Endothelial cell of umbilical vein (primary cell): Measurements from ENCODE around the gene SULT4A1. TPM values are rescaled to one million over a fixed set of nuclear protein-coding genes. Genes with fewer than 3 reads are reported as not detected.

ENCODE experiments used
- BruUV-seq: library from RNA; stranded (reverse); fragments of 400-500 nt; replicated peaks from 2 replicates; lab custom pipeline; 2021; lab: Mats Ljungman, UMichigan
- CTCF ChIA-PET: fragments of 300-600, 350-600 bp; sonication (Branson Sonifier 250); formaldehyde crosslinking; loops from one replicate; lab custom pipeline; 2021; ENCODE audit warnings: antibody characterized with exemption, inconsistent platforms; lab: Charles Lee
- POLR2A ChIA-PET: fragments of 300-600, 350-600 bp; sonication (Branson Sonifier 250); formaldehyde crosslinking; loops from one replicate; lab custom pipeline; 2021; ENCODE audit warnings: antibody characterized with exemption, inconsistent platforms; lab: Charles Lee
- DNase-seq: peaks from one replicate; pipeline ENCODE4 v3.0.0-alpha.2; 2011; ENCODE audit warnings: low read depth, low spot score
- FAIRE-seq: peaks from 2 replicates; lab custom pipeline; 2011; peaks lifted over from hg19 to GRCh38; lab: Jason Lieb, UNC
- H2AFZ ChIP-seq: 2 replicates; pipeline ENCODE4 v1.6.0; 2012; ENCODE audit warnings: low read depth, low read length, control low read depth, inconsistent platforms
- H3K27ac ChIP-seq: 2 replicates; pipeline ENCODE4 v1.5.1; 2011; ENCODE audit warnings: low read depth, mild to moderate bottlenecking, control low read depth, low read length, moderate library complexity; ENCODE audit not compliant: insufficient read depth
- H3K27me3 ChIP-seq, 2 experiments: 2 replicates each; pipeline versions ENCODE4 v1.6.0 to v1.6.1; 2011; ENCODE audit warnings: low read length in 2 of 2, mixed read lengths in 1 of 2; ENCODE audit not compliant: control insufficient read depth in 2 of 2, insufficient read depth in 2 of 2
- H3K36me3 ChIP-seq, 2 experiments: 2 replicates in 1 of 2; 3 replicates in 1 of 2; pipeline ENCODE4 v1.5.1; 2011; ENCODE audit warnings: low read length in 2 of 2, mild to moderate bottlenecking in 1 of 2, moderate library complexity in 1 of 2; ENCODE audit not compliant: control insufficient read depth in 2 of 2, insufficient read depth in 2 of 2; ENCODE audit errors: extremely low read depth in 1 of 2
- H3K4me1 ChIP-seq: 3 replicates; pipeline ENCODE4 v1.5.1; 2011; ENCODE audit warnings: mild to moderate bottlenecking, low read length; ENCODE audit not compliant: control insufficient read depth, insufficient read depth; ENCODE audit errors: extremely low read depth
- H3K4me2 ChIP-seq: 2 replicates; pipeline ENCODE4 v1.6.1; 2011; ENCODE audit warnings: low read length, control low read depth, mixed read lengths; ENCODE audit not compliant: insufficient read depth
- H3K4me3 ChIP-seq, 3 experiments: fragments of 200-600 bp in 1 of 3; sonication (generic), shearing (Covaris generic) in 1 of 3; replicated peaks in 1 of 3; 2 replicates each; pipeline ENCODE4 v1.5.1; 2011 to 2016; ENCODE audit warnings: control low read depth in 3 of 3, low read length in 3 of 3, mild to moderate bottlenecking in 2 of 3, inconsistent platforms in 1 of 3, low read depth in 1 of 3, moderate library complexity in 1 of 3; ENCODE audit not compliant: insufficient read depth in 1 of 3
- H3K79me2 ChIP-seq: 2 replicates; pipeline ENCODE4 v1.6.0; 2012; ENCODE audit warnings: low read length, inconsistent platforms; ENCODE audit not compliant: control insufficient read depth, insufficient read depth
- H3K9ac ChIP-seq: replicated peaks from 2 replicates; pipeline ENCODE3; 2011; ENCODE audit warnings: low read length, control low read depth; ENCODE audit not compliant: insufficient read depth; ENCODE audit errors: extremely low read depth
- H3K9me1 ChIP-seq: replicated peaks from 3 replicates; pipeline ENCODE4 v1.6.0; 2011; ENCODE audit warnings: mild to moderate bottlenecking, low read length; ENCODE audit not compliant: control insufficient read depth, insufficient read depth; ENCODE audit errors: extremely low read depth
- H3K9me3 ChIP-seq: replicated peaks from 2 replicates; pipeline ENCODE4 v1.5.1; 2012; ENCODE audit warnings: low read length, inconsistent platforms; ENCODE audit not compliant: control insufficient read depth, insufficient read depth
- H4K20me1 ChIP-seq: replicated peaks from 2 replicates; pipeline ENCODE3; 2011; ENCODE audit warnings: mild to moderate bottlenecking, low read length; ENCODE audit not compliant: control insufficient read depth, insufficient read depth; ENCODE audit errors: extremely low read depth
- CTCF ChIP-seq, 2 donors: IDR thresholded peaks; 1 replicate in 1 of 2; 2 replicates in 1 of 2; pipeline ENCODE4 v1.5.1; 2011; ENCODE audit warnings: low read length in 2 of 2, mild to moderate bottlenecking in 2 of 2, moderate library complexity in 2 of 2, control low read depth in 1 of 2, inconsistent platforms in 1 of 2, low read depth in 1 of 2; ENCODE audit not compliant: insufficient read depth in 1 of 2; ENCODE audit errors: extremely low read depth in 1 of 2
- EZH2 ChIP-seq: IDR thresholded peaks from 2 replicates; pipeline ENCODE4 v1.6.1; 2012; ENCODE audit warnings: borderline replicate concordance, low read depth, mild to moderate bottlenecking, moderate library complexity, low read length, inconsistent platforms; ENCODE audit not compliant: severe bottlenecking
- FOS ChIP-seq: IDR thresholded peaks from 2 replicates; pipeline ENCODE4 v1.6.1; 2011; ENCODE audit warnings: mild to moderate bottlenecking, low read length, moderate library complexity, borderline replicate concordance; ENCODE audit not compliant: insufficient read depth
- GATA2 ChIP-seq: IDR thresholded peaks from 2 replicates; pipeline ENCODE4 v1.7.0; 2011; ENCODE audit warnings: low read depth, mild to moderate bottlenecking, moderate library complexity, mixed read lengths, low read length; ENCODE audit not compliant: insufficient read length, insufficient read depth
- JUN ChIP-seq: IDR thresholded peaks from 2 replicates; pipeline ENCODE4 v1.6.1; 2011; ENCODE audit warnings: borderline replicate concordance, low read depth; ENCODE audit not compliant: insufficient read length, insufficient read depth
- MAX ChIP-seq: IDR thresholded peaks from 2 replicates; pipeline ENCODE4 v1.6.1; 2011; ENCODE audit not compliant: insufficient read depth, insufficient read length
- MYC ChIP-seq: IDR thresholded peaks from one replicate; pipeline ENCODE4 v1.6.1; 2011; ENCODE audit warnings: mild to moderate bottlenecking, low read depth, low read length
- POLR2A ChIP-seq: IDR thresholded peaks from 2 replicates; pipeline ENCODE4 v1.6.1; 2012; ENCODE audit warnings: low read depth, mild to moderate bottlenecking, control low read depth, low read length
- POLR2AphosphoS5 ChIP-seq: IDR thresholded peaks from 2 replicates; pipeline ENCODE4 v1.6.1; 2012; ENCODE audit warnings: low read depth, mild to moderate bottlenecking, control low read depth, low read length, moderate library complexity; ENCODE audit not compliant: insufficient read depth
- dilution Hi-C: fragments of 300-500 bp; cut with MboI; formaldehyde crosslinking; loops from one replicate; pipeline ENCODE4 v1.15.0; 2019; ENCODE audit warnings: low sequenced_read_pairs; ENCODE audit not compliant: extremely low pct_ligation_motif_present
- intact Hi-C: fragments of 100-400 bp; cut with micrococcal nuclease; formaldehyde crosslinking; loops from one replicate; pipeline ENCODE4 v1.10.0; 2022
- polyA plus RNA-seq, 4 experiments: library from polyadenylated mRNA; depleted of rRNA in 3 of 4; stranded (reverse) in 3 of 4; unstranded in 1 of 4; fragments of >200 nt; gene quantifications; 2 replicates each; pipeline versions ENCODE4 v1.2.1 to v1.2.3, GENCODE V29; 2011 to 2012; ENCODE audit warnings: missing spikeins in 1 of 4
- total RNA-seq: library from RNA; stranded (reverse); gene quantifications from 2 replicates; pipeline ENCODE4 v1.2.3, GENCODE V29; 2021

SULT4A1 gene
- total and polyA plus RNA-seq, 2 donors (not counting 3 experiments of a cell fraction or from before 2014, with no cell fraction given): 0.48 TPM; not detected in 1

GRCh38 chr22:43796567-43796966, 65.7 kb downstream of the SULT4A1 start:
- no peak overlapping the region for H3K4me3 ChIP-seq
- H3K27ac ChIP-seq: no peak overlapping the region
- FAIRE-seq (no peak), DNase-seq (no peak)
- intact Hi-C loops: no loop called here
- TF ChIP-seq CTCF (IDR thresholded peaks at IDR 0.05; ENCODE audit: extremely low read depth in 1 of 2, insufficient read depth in 1 of 2, low read depth in 1 of 2, low read length in 2 of 2): peak in 1 of 2 donors; percentile 8
- TF ChIP-seq POLR2A: no peak
- H3K36me3 ChIP-seq: no peaks in the 10 kb centered on the region
- H3K4me2 ChIP-seq: no peak overlapping the region
- peaks cover 0 to 6% of the 10 kb centered on the region in 2 experiments for H3K27me3 ChIP-seq
- H3K9me3 ChIP-seq: no peaks in the 10 kb centered on the region
- H2AFZ ChIP-seq: no peak overlapping the region
- dilution Hi-C loops: no loop called here
- CTCF ChIA-PET: interaction anchor here (0.7 to 1.0 kb wide), 2 partner anchors 11 to 86 kb away, joined by 3 read pairs; no protein-coding TSS in a partner anchor
- BruUV-seq: no TSS peak
- no peaks in the 10 kb centered on the region for H3K9me1 ChIP-seq
- no peaks in the 10 kb centered on the region for H4K20me1 ChIP-seq
- H3K79me2 ChIP-seq: no peaks in the 10 kb centered on the region
- no peaks in the 10 kb centered on the region for H3K4me1 ChIP-seq
- POLR2A ChIA-PET: no interaction called here
- H3K9ac ChIP-seq: no peak overlapping the region

GRCh38 chr22:43795320-43795719, 67.0 kb downstream of the SULT4A1 start:
- no peak for TF ChIP-seq MAX
- no peak for TF ChIP-seq POLR2AphosphoS5
- TF ChIP-seq FOS: no peak
- no peak for TF ChIP-seq MYC
- no peak for TF ChIP-seq CTCF (IDR thresholded peaks at IDR 0.05; ENCODE audit: extremely low read depth in 1 of 2, insufficient read depth in 1 of 2, low read depth in 1 of 2, low read length in 2 of 2)
- no peak for TF ChIP-seq EZH2
- no peak for TF ChIP-seq POLR2A
- no peak for TF ChIP-seq GATA2
- TF ChIP-seq JUN: no peak
- POLR2A ChIA-PET: no interaction called here
- dilution Hi-C loops (no loop called here), intact Hi-C loops (no loop called here)
- peaks cover 0 to 3% of the 10 kb centered on the region in 2 experiments for H3K27me3 ChIP-seq
- no peaks in the 10 kb centered on the region for H3K79me2 ChIP-seq
- no peaks in the 10 kb centered on the region for H3K36me3 ChIP-seq
- H3K4me1 ChIP-seq: no peaks in the 10 kb centered on the region
- CTCF ChIA-PET: no interaction called here
- no peak for DNase-seq
- H3K9me3 ChIP-seq: no peaks in the 10 kb centered on the region
- H3K4me2 ChIP-seq: no peak overlapping the region
- H3K9ac ChIP-seq: no peak overlapping the region
- no peaks in the 10 kb centered on the region for H4K20me1 ChIP-seq
- H3K4me3 ChIP-seq: no peak overlapping the region
- BruUV-seq: no TSS peak
- no peaks in the 10 kb centered on the region for H3K9me1 ChIP-seq
- no peak for FAIRE-seq
- H2AFZ ChIP-seq: no peak overlapping the region
- no peak overlapping the region for H3K27ac ChIP-seq
